GOT3 (cell line): ENCODE measurements around the gene RGS9.
"Not testable (repeated sequence)": the region's sequence is repeated elsewhere in the genome, so short reads cannot be mapped to it uniquely, and the experiment has no call there.

Experiments
- DNase-seq: peaks from one replicate; lab custom pipeline; 2025; ENCODE audit warnings: mixed read lengths; lab: John Stamatoyannopoulos, UW

Gene RGS9

GRCh38 chr17:65115839-65116238, 21.3 kb upstream of the RGS9 start:
- DNase-seq, result no peak

- DNase-seq, result not testable (repeated sequence)
These were observed 20.7 kb upstream of the RGS9 start for GRCh38 chr17:65116515-65116914.

- DNase-seq, result no peak
These were observed 19.7 kb upstream of the RGS9 start for GRCh38 chr17:65117384-65118035.

GRCh38 chr17:65121368-65121767, 15.8 kb upstream of the RGS9 start:
- no peak for DNase-seq

- DNase-seq, result no peak
These were observed 15.0 kb upstream of the RGS9 start for GRCh38 chr17:65121916-65122806.

GRCh38 chr17:65122836-65123756, 14.1 kb upstream of the RGS9 start:
- peak; percentile 22 for DNase-seq

- DNase-seq, result no peak
These were observed 13.2 kb upstream of the RGS9 start for GRCh38 chr17:65123757-65124675.

- DNase-seq, result no peak
These were observed 6.3 kb upstream of the RGS9 start for GRCh38 chr17:65130832-65131231.

GRCh38 chr17:65131240-65131639, 5.9 kb upstream of the RGS9 start:
- no peak for DNase-seq

GRCh38 chr17:65131946-65132345, 5.2 kb upstream of the RGS9 start:
- DNase-seq, result peak; percentile 34

GRCh38 chr17:65134035-65134434, 3.1 kb upstream of the RGS9 start:
- no peak for DNase-seq

GRCh38 chr17:65139101-65139764, 2.1 kb downstream of the RGS9 start:
- DNase-seq, result no peak

GRCh38 chr17:65142247-65142646, 5.1 kb downstream of the RGS9 start:
- no peak for DNase-seq

GRCh38 chr17:65143889-65144604, 6.9 kb downstream of the RGS9 start:
- no peak for DNase-seq

GRCh38 chr17:65145743-65146142, 8.6 kb downstream of the RGS9 start:
- DNase-seq, result no peak

- DNase-seq, result no peak
These were observed 10.8 kb downstream of the RGS9 start for GRCh38 chr17:65147955-65148354.

- no peak for DNase-seq
These were observed 17.8 kb downstream of the RGS9 start for GRCh38 chr17:65154770-65155589.

GRCh38 chr17:65155622-65156021, 18.5 kb downstream of the RGS9 start:
- DNase-seq, result no peak

GRCh38 chr17:65156185-65156834, 19.1 kb downstream of the RGS9 start:
- no peak for DNase-seq
